Mucosa of descending colon (tissue), 3 donors: ENCODE results near the gene ENDOU. TPM values are rescaled to one million over a fixed set of nuclear protein-coding genes. Genes with fewer than 3 reads are reported as not detected.

Experiments used
- ATAC-seq: fragments of 200-7000 bp; cut with Tn5 transposase; one replicate; pipeline ENCODE4 v1.9.1; 2020; ENCODE audit warnings: mild to moderate bottlenecking, moderate library complexity
- DNase-seq, 3 donors: peaks; one replicate each; pipeline ENCODE4 v3.0.0-alpha.2; 2020
- H3K36me3 ChIP-seq: fragments of 200-600 bp; one replicate; pipeline ENCODE4 v1.8.0; 2021; ENCODE audit warnings: low read depth, mild to moderate bottlenecking
- H3K4me1 ChIP-seq: fragments of 200-600 bp; one replicate; pipeline ENCODE4 v1.8.0; 2021; ENCODE audit warnings: low read depth, mild to moderate bottlenecking
- H3K4me3 ChIP-seq: fragments of 200-600 bp; one replicate; pipeline ENCODE4 v1.8.0; 2021; ENCODE audit warnings: mild to moderate bottlenecking
- H3K9me3 ChIP-seq: fragments of 200-600 bp; one replicate; pipeline ENCODE4 v1.8.0; 2021; ENCODE audit warnings: mild to moderate bottlenecking
- intact Hi-C, 2 donors: fragments of 100-400 bp; cut with DNase I in 1 of 2; cut with micrococcal nuclease in 1 of 2; formaldehyde crosslinking; loops; one replicate each; pipeline versions ENCODE4 v1.11.0 to v1.11.1; 2022; cut with DNase I, micrococcal nuclease
- total RNA-seq, 3 donors: library from RNA; stranded (reverse); fragmentation: NEBNext Ultra II Directional in 2 of 3; extraction: Animal tissue kit (Norgen Biotek cat#: 25700) in 2 of 3; gene quantifications; one replicate each; pipeline versions ENCODE4 v1.2.1 to v1.2.4, GENCODE V29; 2021 to 2023
- TF ChIP-seq, protein P1 (sequence below): fragments of 200-600 bp; IDR thresholded peaks from one replicate; pipeline ENCODE4 v1.8.0; 2022; ENCODE audit warnings: antibody characterized with exemption, mild to moderate bottlenecking
- donor health status: DM: no; HTN: no; CAD: no; lungs with moderate emphysema.
- donor health status: DM: no; HTN: no; CAD: no.
- donor health status: DM: no; HTN: yes; CAD: no.

Gene ENDOU
- total RNA-seq, 3 donors from 2014 or later: 0.19 to 0.31 TPM; not detected in 1

DNA sequence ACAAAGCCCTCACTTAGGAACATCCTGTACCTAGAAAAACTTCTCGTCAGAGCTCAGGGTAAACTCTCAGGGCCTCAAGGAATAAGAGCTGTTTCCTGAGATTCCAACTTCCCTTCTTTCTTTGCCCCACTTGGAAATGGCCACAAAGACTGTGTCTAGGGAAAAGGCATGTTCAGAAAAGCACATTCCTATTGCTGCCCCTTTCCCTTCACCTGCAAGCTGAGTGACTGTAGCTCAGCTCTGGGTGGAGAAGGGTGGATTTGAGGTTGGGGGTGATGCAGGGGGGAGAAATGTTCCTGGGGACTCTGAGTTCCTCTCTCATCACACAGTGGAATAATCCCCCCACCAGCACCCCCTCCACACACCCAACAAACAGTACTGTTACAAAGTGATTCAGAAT is 6.8 kb downstream of the ENDOU start:
- Histone ChIP-seq H3K36me3 (no peaks in the 10 kb centered on the region), H3K4me3 (no peak overlapping the region), H3K4me1 (peaks cover 11% of the 10 kb centered on the region), H3K9me3 (no peaks in the 10 kb centered on the region)
- intact Hi-C loops: loop anchor here (10.0 kb wide), 1 partner anchor 116 kb away; no protein-coding TSS in a partner anchor
- ATAC-seq (no peak), DNase-seq (no peak)
- TF ChIP-seq, protein P1, sequence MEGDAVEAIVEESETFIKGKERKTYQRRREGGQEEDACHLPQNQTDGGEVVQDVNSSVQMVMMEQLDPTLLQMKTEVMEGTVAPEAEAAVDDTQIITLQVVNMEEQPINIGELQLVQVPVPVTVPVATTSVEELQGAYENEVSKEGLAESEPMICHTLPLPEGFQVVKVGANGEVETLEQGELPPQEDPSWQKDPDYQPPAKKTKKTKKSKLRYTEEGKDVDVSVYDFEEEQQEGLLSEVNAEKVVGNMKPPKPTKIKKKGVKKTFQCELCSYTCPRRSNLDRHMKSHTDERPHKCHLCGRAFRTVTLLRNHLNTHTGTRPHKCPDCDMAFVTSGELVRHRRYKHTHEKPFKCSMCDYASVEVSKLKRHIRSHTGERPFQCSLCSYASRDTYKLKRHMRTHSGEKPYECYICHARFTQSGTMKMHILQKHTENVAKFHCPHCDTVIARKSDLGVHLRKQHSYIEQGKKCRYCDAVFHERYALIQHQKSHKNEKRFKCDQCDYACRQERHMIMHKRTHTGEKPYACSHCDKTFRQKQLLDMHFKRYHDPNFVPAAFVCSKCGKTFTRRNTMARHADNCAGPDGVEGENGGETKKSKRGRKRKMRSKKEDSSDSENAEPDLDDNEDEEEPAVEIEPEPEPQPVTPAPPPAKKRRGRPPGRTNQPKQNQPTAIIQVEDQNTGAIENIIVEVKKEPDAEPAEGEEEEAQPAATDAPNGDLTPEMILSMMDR: no peak

DNA sequence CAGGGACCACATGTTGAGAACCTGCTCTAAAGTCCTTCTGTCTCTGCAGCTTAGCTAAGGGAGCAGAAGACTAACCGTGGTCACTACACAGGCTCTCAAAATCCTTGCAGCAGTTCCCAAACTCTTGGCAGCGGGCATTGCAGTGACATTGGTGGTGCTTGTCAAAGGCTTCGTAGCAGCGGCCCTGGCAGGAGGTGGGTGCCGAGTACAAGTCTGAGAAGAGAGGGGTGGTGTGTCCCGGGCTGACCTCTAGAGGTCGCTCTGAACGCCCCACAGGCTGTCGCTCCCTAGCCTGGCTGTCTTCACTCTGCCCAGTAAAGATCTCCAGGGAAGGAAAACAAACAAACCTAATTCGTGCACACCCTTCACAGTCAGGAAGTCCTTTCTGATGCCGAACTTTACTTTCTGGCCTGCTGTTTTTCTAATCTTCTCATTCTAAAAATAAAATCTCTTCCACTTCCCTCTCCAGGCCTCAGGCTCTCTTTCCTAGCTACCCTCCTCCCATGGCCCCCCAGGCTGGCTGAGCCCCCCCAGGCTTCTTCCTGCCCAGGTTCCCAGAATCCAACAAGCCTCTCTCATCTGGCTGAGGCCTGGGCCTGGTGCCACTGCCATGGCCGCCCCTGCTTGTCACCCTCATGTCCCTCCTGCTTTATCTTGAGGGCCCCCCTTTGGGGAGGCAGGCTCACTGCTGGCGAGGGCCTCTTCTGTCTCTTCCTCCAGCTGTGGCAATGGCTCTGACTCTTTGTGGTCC is 7.7 kb downstream of the ENDOU start:
- TF ChIP-seq, protein P1: peak; percentile 76
- peak; percentile 82 to 84 (median 82) for DNase-seq
- ATAC-seq: peak; percentile 97

DNA sequence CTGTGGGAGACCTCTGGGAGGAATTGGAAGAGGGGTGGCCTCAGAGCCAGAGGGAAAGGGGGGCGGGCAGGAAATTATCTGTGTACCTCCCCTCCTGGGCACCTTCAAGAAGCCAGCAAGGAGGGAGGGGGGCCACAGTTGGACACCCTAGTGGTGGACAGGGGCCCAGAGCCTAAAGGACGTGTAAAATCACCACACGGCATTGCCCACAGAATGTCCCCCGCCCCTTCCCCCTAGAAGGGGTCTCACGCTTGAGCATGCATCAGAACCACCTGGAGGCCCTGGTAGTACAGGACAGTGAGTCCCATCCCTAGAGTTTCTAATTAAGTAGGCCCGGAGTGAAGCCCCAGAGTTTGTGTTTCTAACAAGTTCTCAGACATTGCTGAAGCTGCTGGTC is 8.2 kb downstream of the ENDOU start:
- TF ChIP-seq, protein P1: no peak
- no peaks in the 10 kb centered on the region for H3K36me3 ChIP-seq
- intact Hi-C loops: loop anchor here (10.0 kb wide), 1 partner anchor 118 kb away; no protein-coding TSS in a partner anchor
- H3K4me1 ChIP-seq: peaks cover 11% of the 10 kb centered on the region
- H3K9me3 ChIP-seq: no peaks in the 10 kb centered on the region
- no peak for ATAC-seq
- no peak for DNase-seq
- H3K4me3 ChIP-seq: no peak overlapping the region

More for the DNA sequence above, 7.7 kb downstream of the ENDOU start:
- Histone ChIP-seq H3K9me3 (no peaks in the 10 kb centered on the region), H3K4me3 (no peak overlapping the region), H3K36me3 (no peaks in the 10 kb centered on the region), H3K4me1 (peaks cover 11% of the 10 kb centered on the region)
- intact Hi-C loops: loop anchor here (10.0 kb wide), 1 partner anchor 117 kb away; no protein-coding TSS in a partner anchor

DNA sequence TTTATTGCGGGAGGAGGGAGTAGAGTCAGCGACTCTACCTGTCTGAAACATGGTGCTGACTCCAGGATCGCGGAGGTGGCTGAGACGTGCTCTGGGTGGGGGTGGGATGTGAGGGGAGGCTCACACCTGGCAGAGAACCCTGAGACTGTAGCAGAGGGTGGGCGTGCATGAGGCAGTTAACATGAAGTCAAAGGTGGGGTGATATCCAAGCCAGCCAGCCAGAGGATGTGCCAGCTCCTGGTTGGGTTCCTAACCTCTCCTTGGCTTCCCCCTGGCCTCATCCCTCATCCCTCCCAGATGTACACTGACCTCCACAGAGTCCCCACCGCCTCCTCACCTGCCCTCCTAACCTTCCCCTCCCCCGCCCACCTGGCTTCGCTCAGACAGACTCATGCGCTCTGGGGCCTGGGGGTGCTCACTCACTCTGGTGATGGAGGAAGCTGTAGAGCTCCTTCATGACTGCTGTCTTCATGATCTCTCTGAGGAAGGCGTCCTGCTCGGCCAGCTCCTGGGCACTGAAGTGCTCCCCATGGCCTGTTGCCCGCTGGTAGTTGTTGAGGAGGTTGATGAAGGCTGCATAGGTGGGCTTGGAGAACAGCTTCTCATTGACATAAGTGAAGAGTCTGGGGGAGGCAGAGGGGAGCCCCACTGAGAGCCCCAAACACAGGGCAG is 9.3 kb downstream of the ENDOU start:
- ATAC-seq (no peak), DNase-seq (no peak)
- Histone ChIP-seq H3K4me1 (peaks cover 11% of the 10 kb centered on the region), H3K4me3 (no peak overlapping the region), H3K9me3 (no peaks in the 10 kb centered on the region), H3K36me3 (no peaks in the 10 kb centered on the region)
- TF ChIP-seq, protein P1: no peak
- intact Hi-C loops: loop anchor here (2.0 to 10.0 kb wide), 2 partner anchors 63 to 119 kb away; no protein-coding TSS in a partner anchor

DNA sequence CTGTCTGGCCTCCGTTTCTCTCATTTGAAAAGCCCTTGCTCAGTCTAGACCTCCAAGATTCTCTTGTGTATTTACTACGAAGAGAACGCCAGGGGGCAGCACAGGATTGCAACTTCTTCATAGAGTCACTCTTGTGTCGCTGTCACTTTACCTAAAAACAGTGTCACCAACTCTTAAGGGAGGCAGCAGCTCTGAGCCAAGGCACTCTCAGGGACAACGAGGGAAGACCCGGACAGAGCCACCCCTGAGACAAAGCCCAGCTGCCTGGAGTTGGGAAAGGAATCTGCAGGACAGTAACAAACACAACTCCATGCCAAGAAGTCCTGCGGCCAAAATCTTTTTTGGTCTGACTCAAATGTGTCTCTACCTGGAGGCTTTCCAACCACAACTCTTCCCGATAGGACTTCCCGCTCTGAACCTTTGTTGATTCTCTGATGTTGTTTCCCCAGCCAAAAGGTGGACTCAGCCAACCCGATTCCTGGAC is 9.9 kb downstream of the ENDOU start:
- Histone ChIP-seq H3K4me3 (no peak overlapping the region), H3K36me3 (no peaks in the 10 kb centered on the region), H3K9me3 (no peaks in the 10 kb centered on the region), H3K4me1 (peaks cover 11% of the 10 kb centered on the region)
- intact Hi-C loops: loop anchor here (2.0 to 10.0 kb wide), 2 partner anchors 63 to 119 kb away; no protein-coding TSS in a partner anchor
- TF ChIP-seq, protein P1: peak; percentile 63
- ATAC-seq: peak; percentile 65
- DNase-seq: peak in 2 of 3 donors; percentile 60 to 79
